Astrocyte of the cerebellum (primary cell): ENCODE measurements around the gene KRT81.
"Not testable (repeated sequence)": the region's sequence is repeated elsewhere in the genome, so short reads cannot be mapped to it uniquely, and the experiment has no call there.

ENCODE experiments used
- DNase-seq: peaks from one replicate; pipeline ENCODE4 v3.0.0-alpha.2; 2011; ENCODE audit warnings: low read depth
- H3K4me3 ChIP-seq: 2 replicates; pipeline ENCODE4 v1.5.1; 2011; ENCODE audit warnings: mild to moderate bottlenecking, low read depth, low read length, moderate library complexity
- in situ Hi-C: cut with HindIII; loops from 2 replicates; pipeline ENCODE4 v1.10.0; 2017; ENCODE audit warnings: low sequenced_read_pairs
- TF ChIP-seq, protein P1 (sequence below): IDR thresholded peaks from 2 replicates; pipeline ENCODE4 v1.5.1; 2012; ENCODE audit warnings: low read length, low read depth, moderate library complexity, mild to moderate bottlenecking; ENCODE audit errors: missing control alignments

KRT81 gene

DNA sequence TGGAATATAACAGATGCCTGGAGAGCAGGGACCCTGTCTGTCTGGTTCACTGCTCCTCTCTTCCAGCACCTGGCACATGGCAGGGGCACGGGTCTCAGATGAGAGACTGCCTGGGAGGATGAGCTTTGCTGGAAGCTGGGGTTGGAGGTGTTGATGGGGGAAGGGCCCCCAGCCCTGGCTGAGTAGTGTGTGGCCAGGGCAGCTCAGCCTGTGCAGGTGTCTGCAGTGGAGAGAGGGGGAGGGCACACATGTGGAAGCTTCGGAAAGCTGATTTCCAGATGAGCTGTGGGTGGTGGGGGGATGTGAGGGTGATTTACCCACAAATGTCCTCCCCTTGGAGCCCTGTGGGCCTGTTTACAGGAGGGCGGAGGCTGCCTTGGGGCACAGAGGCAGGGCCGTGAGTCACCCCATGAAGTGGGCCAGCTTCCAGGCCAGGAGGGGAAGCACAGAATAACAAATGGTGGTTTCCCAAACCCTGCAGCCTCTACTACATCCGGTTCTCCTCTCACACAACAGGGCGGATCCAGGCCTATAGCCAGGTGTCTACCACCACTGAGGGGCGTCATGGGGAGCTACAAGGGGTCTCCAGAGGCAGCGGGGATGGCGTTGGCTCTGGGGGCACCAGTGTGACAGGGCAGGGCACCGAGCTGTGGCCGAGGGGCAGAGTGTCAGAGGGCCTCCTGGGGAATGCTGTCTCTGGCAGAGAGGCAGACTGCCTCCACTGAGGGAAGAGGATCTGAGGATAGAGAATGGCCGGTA lies 47.3 kb downstream of the KRT81 start:
- in situ Hi-C loops = no loop called here
- no peak overlapping the region for H3K4me3 ChIP-seq
- DNase-seq = peak; percentile 80
- TF ChIP-seq, protein P1, sequence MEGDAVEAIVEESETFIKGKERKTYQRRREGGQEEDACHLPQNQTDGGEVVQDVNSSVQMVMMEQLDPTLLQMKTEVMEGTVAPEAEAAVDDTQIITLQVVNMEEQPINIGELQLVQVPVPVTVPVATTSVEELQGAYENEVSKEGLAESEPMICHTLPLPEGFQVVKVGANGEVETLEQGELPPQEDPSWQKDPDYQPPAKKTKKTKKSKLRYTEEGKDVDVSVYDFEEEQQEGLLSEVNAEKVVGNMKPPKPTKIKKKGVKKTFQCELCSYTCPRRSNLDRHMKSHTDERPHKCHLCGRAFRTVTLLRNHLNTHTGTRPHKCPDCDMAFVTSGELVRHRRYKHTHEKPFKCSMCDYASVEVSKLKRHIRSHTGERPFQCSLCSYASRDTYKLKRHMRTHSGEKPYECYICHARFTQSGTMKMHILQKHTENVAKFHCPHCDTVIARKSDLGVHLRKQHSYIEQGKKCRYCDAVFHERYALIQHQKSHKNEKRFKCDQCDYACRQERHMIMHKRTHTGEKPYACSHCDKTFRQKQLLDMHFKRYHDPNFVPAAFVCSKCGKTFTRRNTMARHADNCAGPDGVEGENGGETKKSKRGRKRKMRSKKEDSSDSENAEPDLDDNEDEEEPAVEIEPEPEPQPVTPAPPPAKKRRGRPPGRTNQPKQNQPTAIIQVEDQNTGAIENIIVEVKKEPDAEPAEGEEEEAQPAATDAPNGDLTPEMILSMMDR = no peak

DNA sequence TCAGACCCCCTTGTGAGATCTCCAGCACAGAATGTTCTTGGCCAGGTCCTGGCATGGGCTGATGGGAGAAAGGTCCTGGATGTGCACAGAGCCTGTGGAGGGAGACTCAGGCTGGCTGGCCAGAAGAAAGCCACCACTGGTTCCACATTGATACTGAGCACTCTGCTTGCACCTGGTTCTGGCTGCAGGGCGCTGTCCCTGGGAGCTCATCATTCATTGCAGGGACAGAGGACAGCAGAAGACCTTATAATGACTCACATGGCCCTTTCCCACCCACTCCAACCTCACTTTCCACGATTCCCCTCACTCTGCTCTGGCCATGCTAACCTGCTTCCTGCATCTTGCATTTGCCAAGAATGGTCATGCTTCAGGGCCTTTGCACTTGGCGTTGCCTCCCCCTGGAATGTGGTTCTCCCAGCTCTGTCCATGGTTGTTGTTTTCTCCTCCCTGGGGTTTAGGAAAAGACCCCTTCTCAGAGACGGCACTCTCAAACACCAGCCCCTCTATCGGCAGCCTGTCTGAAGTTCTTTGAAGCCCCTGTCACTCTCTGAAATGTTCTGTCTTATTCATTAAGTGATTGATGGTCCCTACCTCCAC lies 48.0 kb downstream of the KRT81 start:
- no peak overlapping the region for H3K4me3 ChIP-seq
- TF ChIP-seq, protein P1 = no peak
- in situ Hi-C loops = no loop called here
- DNase-seq = no peak

DNA sequence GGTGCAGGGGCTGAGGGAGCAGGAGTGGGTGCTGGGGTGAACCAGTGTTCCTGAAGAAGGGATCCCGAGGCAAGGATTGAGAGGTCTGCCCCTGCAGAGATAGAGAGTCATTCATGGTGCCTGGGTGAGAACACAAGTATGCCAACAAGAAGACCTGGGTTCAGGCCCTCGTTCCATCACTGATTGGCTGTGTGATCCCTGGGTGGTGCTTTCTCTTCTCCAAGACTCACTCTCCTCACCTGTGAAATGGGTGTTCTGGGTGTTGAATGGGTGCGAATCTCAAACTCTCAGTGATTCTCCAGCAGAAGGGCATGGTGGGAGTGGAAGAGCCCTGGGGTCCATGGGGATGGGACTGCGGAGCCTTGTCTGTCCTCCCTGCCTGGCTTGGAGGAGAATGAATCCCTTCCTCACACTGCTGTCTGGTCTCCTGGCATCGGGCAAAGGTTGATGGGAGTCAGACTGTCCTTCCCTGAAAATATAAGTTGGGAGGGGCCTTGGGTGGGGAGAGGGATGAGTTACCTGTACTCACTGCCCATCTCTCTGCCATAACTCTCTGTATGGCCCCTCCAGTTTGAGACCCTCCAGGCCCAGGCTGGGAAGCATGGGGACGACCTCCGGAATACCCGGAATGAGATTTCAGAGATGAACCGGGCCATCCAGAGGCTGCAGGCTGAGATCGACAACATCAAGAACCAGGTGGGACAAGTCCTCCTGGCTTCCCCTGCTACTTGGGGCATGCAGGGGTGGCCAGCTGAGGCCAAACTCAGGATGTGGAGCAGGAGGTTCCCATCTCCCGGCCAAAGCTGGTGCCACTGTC lies 48.7 kb downstream of the KRT81 start:
- no peak overlapping the region for H3K4me3 ChIP-seq
- DNase-seq = no peak
- TF ChIP-seq, protein P1 = no peak
- in situ Hi-C loops = no loop called here

GRCh38 chr12:52241205-52241842 lies 50.0 kb downstream of the KRT81 start:
- in situ Hi-C loops = no loop called here
- TF ChIP-seq, protein P1 = no peak
- no peak overlapping the region for H3K4me3 ChIP-seq
- DNase-seq = no peak

DNA sequence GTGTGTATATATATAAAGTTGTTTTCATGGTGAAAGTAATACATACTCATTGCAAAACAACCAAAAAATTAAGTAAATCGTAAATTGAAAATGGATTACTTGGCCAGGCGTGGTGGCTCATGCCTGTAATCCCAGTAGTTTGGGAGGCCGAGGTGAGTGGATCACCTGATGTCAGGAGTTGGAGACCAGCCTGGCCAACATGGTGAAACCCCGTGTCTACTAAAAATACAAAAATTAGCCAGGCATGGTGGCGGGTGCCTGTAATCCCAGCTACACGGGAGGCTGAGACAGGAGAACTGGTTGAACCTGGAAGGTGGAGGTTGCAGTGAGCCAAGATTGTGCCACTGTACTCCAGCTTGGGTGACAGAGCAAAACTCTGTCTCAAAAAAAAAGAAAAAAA lies 51.1 kb downstream of the KRT81 start:
- H3K4me3 ChIP-seq, in situ Hi-C loops, DNase-seq: not testable (repeated sequence)

DNA sequence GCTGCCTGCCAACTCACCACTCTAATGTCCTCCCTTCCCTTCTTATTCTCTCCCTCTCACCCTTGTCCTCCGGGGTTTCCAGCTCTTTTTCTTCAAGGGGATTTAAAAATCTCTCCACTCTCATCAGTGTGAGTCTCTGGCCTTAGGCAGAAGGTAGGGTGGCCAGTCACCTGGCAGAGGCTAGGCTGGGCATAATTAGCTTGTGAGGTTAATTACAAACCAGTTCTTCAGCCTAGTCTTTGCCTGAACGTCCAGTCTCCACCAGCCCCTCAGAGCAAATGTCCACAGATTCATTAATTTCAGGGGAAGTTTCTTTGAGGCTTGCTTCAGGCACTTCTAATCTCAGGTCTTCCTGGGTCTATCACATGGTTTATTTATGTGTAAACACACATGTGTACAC lies 51.6 kb downstream of the KRT81 start:
- TF ChIP-seq, protein P1 = no peak
- DNase-seq = no peak
- in situ Hi-C loops = no loop called here

More for the DNA sequence above, 51.6 kb downstream of the KRT81 start:
- no peak overlapping the region for H3K4me3 ChIP-seq
